A549 (cell line): ENCODE data around the gene P4HA2. TPM values are rescaled to one million over a fixed set of nuclear protein-coding genes. Genes with fewer than 3 reads are reported as not detected.

ENCODE experiments used
- ATAC-seq, 2 experiments: fragments of 200-7000 bp in 1 of 2; fragments of >200 bp in 1 of 2; cut with Nextera tagmentation in 1 of 2; cut with Tn5 transposase in 1 of 2; 3 replicates each; pipeline versions ENCODE4 v1.8.0 to v1.9.1; 2018 to 2020; ENCODE audit warnings: mild to moderate bottlenecking in 1 of 2, moderate library complexity in 1 of 2
- CTCF ChIA-PET: fragments of 300-600 bp; sonication (Branson Sonifier 250); formaldehyde crosslinking; extraction: SDS; loops from one replicate; lab custom pipeline; 2021; ENCODE audit warnings: antibody characterized with exemption, inconsistent platforms; lab: Yijun Ruan, JAX
- POLR2A ChIA-PET: fragments of 350-600 bp; formaldehyde crosslinking; extraction: SDS; loops from one replicate; lab custom pipeline; 2021; ENCODE audit warnings: antibody characterized with exemption, inconsistent platforms; lab: Yijun Ruan, JAX
- DNase-seq, 2 experiments: peaks; one replicate each; pipeline versions ENCODE4 v3.0.0 to v3.0.0-alpha.2; 2011 to 2016; ENCODE audit warnings: low read depth in 1 of 2, low spot score in 1 of 2
- FAIRE-seq: peaks from 2 replicates; lab custom pipeline; 2011; peaks lifted over from hg19 to GRCh38; lab: Jason Lieb, UNC
- H3K27ac ChIP-seq, 2 experiments: fragments of >200 bp; sonication (Bioruptor Twin); formaldehyde crosslinking; 3 replicates each; pipeline ENCODE4 v1.5.1; 2016 to 2017
- H3K4me1 ChIP-seq: fragments of >200 bp; sonication (Bioruptor Twin); formaldehyde crosslinking; 3 replicates; pipeline ENCODE4 v1.6.1; 2016
- H3K4me2 ChIP-seq: fragments of >200 bp; sonication (Bioruptor Twin); formaldehyde crosslinking; 3 replicates; pipeline ENCODE4 v1.6.1; 2016
- H3K4me3 ChIP-seq: fragments of >200 bp; sonication (Bioruptor Twin); formaldehyde crosslinking; 3 replicates; pipeline ENCODE4 v1.5.1; 2016
- H3K9me3 ChIP-seq: fragments of >200 bp; sonication (Bioruptor Twin); formaldehyde crosslinking; 3 replicates; pipeline ENCODE4 v1.6.1; 2016
- CBX2 ChIP-seq: fragments of 200-600 bp; sonication (generic); IDR thresholded peaks from 2 replicates; pipeline ENCODE4 v1.6.1; 2016; ENCODE audit warnings: low read depth, mild to moderate bottlenecking, borderline replicate concordance
- CBX8 ChIP-seq: fragments of 200-600 bp; sonication (generic); IDR thresholded peaks from 2 replicates; pipeline ENCODE4 v1.6.1; 2016
- CEBPB ChIP-seq, 2 experiments: fragments of >200 bp in 1 of 2; sonication (Bioruptor Twin) in 1 of 2; formaldehyde crosslinking in 1 of 2; IDR thresholded peaks; 2 replicates each; pipeline ENCODE4 v1.6.1; 2012 to 2016
- CHD2 ChIP-seq: fragments of 150-350 bp; IDR thresholded peaks from 2 replicates; pipeline ENCODE4 v1.6.1; 2014; ENCODE audit warnings: low read length; ENCODE audit not compliant: partially characterized antibody
- EHMT2 ChIP-seq: fragments of 200-600 bp; sonication (generic); IDR thresholded peaks from 2 replicates; pipeline ENCODE4 v1.6.1; 2016; ENCODE audit warnings: antibody characterized with exemption, low read depth, mild to moderate bottlenecking, moderate library complexity
- EP300 ChIP-seq, 2 experiments: fragments of >200 bp; sonication (Bioruptor Twin); formaldehyde crosslinking; IDR thresholded peaks; 2 replicates in 1 of 2; 3 replicates in 1 of 2; pipeline ENCODE4 v1.6.1; 2016 to 2017
- FOSB ChIP-seq: fragments of 250-450 bp; sonication (Bioruptor Pico); IDR thresholded peaks from 2 replicates; pipeline ENCODE4 v1.5.0; 2020; ENCODE audit warnings: mild to moderate bottlenecking, moderate library complexity
- HDAC2 ChIP-seq: fragments of 200-600 bp; sonication (generic); IDR thresholded peaks from 2 replicates; pipeline ENCODE4 v1.6.1; 2016
- HOXA7 ChIP-seq: fragments of 250-450 bp; sonication (Bioruptor Pico); IDR thresholded peaks from 2 replicates; pipeline ENCODE4 v1.5.0; 2020; ENCODE audit warnings: mild to moderate bottlenecking, moderate library complexity
- MAFK ChIP-seq: fragments of 450-650 bp; IDR thresholded peaks from 2 replicates; pipeline ENCODE4 v1.6.1; 2014; ENCODE audit not compliant: partially characterized antibody
- MAZ ChIP-seq: fragments of 150-350 bp; IDR thresholded peaks from 2 replicates; pipeline ENCODE4 v1.6.1; 2014; ENCODE audit warnings: antibody characterized with exemption, low read depth, low read length, borderline replicate concordance
- NPAS2 ChIP-seq: fragments of 250-450 bp; sonication (Bioruptor Pico); IDR thresholded peaks from 2 replicates; pipeline ENCODE4 v1.8.0; 2022; ENCODE audit warnings: mild to moderate bottlenecking, moderate library complexity, borderline replicate concordance
- NR3C1 ChIP-seq: fragments of >200 bp; sonication (Bioruptor Twin); formaldehyde crosslinking; IDR thresholded peaks from 3 replicates; pipeline ENCODE4 v1.6.1; 2017
- POLR2A ChIP-seq: IDR thresholded peaks from 2 replicates; pipeline ENCODE4 v1.6.1; 2012; ENCODE audit warnings: mild to moderate bottlenecking, low read length
- RCOR1 ChIP-seq: fragments of 150-350 bp; IDR thresholded peaks from 2 replicates; pipeline ENCODE4 v1.6.1; 2014; ENCODE audit warnings: antibody characterized with exemption, low read length, low read depth
- RNF2 ChIP-seq: fragments of 200-600 bp; sonication (generic); IDR thresholded peaks from 2 replicates; pipeline ENCODE4 v1.6.1; 2016; ENCODE audit warnings: low read depth, mild to moderate bottlenecking, antibody characterized with exemption, moderate library complexity, borderline replicate concordance
- SREBF2 ChIP-seq: fragments of 450-650 bp; IDR thresholded peaks from 2 replicates; pipeline ENCODE4 v1.6.1; 2014; ENCODE audit warnings: mild to moderate bottlenecking, moderate library complexity
- TP53 ChIP-seq: fragments of 250-450 bp; sonication (Bioruptor Pico); IDR thresholded peaks from 2 replicates; pipeline ENCODE4 v1.5.0; 2021; ENCODE audit warnings: mild to moderate bottlenecking, moderate library complexity
- ZNF302 ChIP-seq: fragments of 250-450 bp; sonication (Bioruptor Pico); IDR thresholded peaks from 2 replicates; pipeline ENCODE4 v1.9.0; 2021; ENCODE audit warnings: inconsistent platforms, mild to moderate bottlenecking, moderate library complexity
- WGBS: methylation state at CpG from one replicate; pipeline ENCODE4 v1.1.6; 2017; ENCODE audit errors: missing lambda C conversion rate; 5-methylcytosine and 5-hydroxymethylcytosine counted together
- polyA plus RNA-seq, 4 experiments: library from polyadenylated mRNA; depleted of rRNA in 3 of 4; stranded (reverse); fragments of >200 nt; fragmentation: RNase III in 1 of 4; extraction: RNeasy Plus Mini Kit Qiagen cat#74134 plus additional on column Dnase treatment in 1 of 4; gene quantifications; 2 replicates in 3 of 4; 3 replicates in 1 of 4; pipeline ENCODE4 v1.2.3, GENCODE V29; 2011 to 2017
- TF ChIP-seq, protein P1 (sequence below): fragments of 250-450 bp; sonication (Bioruptor Pico); IDR thresholded peaks from 2 replicates; pipeline ENCODE4 v1.5.0; 2021; ENCODE audit warnings: mild to moderate bottlenecking, moderate library complexity, borderline replicate concordance
- TF ChIP-seq, protein P2 (sequence below): fragments of >200 bp; sonication (Bioruptor Twin); formaldehyde crosslinking; IDR thresholded peaks from 2 replicates; pipeline ENCODE4 v1.6.1; 2016
- TF ChIP-seq, protein P3 (sequence below): fragments of >200 bp; sonication (Bioruptor Twin); formaldehyde crosslinking; IDR thresholded peaks from 3 replicates; pipeline ENCODE4 v1.6.1; 2016
- TF ChIP-seq, protein P4 (sequence below): fragments of 450-650 bp; IDR thresholded peaks from 2 replicates; pipeline ENCODE4 v1.6.1; 2014; ENCODE audit warnings: antibody characterized with exemption
- TF ChIP-seq, protein P5 (sequence below): IDR thresholded peaks from 2 replicates; pipeline ENCODE4 v1.6.1; 2012; ENCODE audit warnings: low read depth, borderline replicate concordance

P4HA2 gene
- polyA plus RNA-seq, 2 of the 4 experiments (the other 2 are of a cell fraction): 36.4 to 45.0 TPM

DNA sequence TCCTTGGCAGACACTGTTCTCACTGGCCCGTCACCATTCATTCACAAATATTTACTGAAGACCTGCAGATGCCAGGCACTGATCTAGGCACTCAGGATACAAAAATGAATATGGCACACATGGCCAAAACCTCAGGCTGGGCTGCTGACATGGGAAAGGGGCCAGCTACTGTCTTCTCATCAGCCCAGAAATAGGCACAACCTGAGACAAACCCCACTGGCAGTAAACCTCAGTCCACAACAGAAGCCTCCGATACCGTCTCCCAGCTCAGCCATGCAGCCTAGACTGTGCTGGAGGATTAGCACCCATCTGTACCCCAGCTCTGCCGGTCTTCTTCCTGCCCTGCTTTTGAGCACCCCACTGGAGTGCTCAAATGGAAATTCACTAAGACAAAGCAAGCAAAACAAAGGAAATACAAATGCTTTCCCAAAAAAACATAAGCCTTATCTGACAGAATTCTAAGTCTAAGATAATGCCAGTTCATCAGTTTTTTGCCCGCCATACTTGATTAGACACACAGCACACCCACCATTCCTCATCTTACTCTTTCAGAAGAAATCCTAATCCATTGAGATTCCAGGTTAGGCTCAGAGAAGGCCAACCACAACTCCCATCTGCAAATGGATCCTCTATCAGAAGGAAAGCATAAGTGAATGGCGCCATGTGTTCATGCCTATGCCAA is 8.2 kb downstream of the P4HA2 start:
- H3K4me1 ChIP-seq: peaks cover 11% of the 10 kb centered on the region; the same call in 2 of the 3 replicates
- 89% methylated on average over 6 of the region's 6 CpGs for WGBS
- peak; percentile 59 for TF ChIP-seq MAFK
- TF ChIP-seq, protein P1, sequence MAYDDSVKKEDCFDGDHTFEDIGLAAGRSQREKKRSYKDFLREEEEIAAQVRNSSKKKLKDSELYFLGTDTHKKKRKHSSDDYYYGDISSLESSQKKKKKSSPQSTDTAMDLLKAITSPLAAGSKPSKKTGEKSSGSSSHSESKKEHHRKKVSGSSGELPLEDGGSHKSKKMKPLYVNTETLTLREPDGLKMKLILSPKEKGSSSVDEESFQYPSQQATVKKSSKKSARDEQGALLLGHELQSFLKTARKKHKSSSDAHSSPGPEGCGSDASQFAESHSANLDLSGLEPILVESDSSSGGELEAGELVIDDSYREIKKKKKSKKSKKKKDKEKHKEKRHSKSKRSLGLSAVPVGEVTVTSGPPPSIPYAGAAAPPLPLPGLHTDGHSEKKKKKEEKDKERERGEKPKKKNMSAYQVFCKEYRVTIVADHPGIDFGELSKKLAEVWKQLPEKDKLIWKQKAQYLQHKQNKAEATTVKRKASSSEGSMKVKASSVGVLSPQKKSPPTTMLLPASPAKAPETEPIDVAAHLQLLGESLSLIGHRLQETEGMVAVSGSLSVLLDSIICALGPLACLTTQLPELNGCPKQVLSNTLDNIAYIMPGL (CRISPR knock-in tag): no peak
- no peak for FAIRE-seq
- H3K4me2 ChIP-seq: no peak overlapping the region
- no peak overlapping the region for H3K4me3 ChIP-seq
- ChIA-PET CTCF (interaction anchor here (0.9 to 2.2 kb wide), 4 partner anchors 18 to 154 kb away, joined by 3 to 7 read pairs (median 4); no protein-coding TSS in a partner anchor), POLR2A (interaction anchor here (0.7 kb wide), 1 partner anchor 11 kb away, joined by 4 read pairs; no protein-coding TSS in a partner anchor)
- no peak for DNase-seq
- H3K27ac ChIP-seq: no peak overlapping the region
- H3K9me3 ChIP-seq: no peaks in the 10 kb centered on the region
- no peak for ATAC-seq

DNA sequence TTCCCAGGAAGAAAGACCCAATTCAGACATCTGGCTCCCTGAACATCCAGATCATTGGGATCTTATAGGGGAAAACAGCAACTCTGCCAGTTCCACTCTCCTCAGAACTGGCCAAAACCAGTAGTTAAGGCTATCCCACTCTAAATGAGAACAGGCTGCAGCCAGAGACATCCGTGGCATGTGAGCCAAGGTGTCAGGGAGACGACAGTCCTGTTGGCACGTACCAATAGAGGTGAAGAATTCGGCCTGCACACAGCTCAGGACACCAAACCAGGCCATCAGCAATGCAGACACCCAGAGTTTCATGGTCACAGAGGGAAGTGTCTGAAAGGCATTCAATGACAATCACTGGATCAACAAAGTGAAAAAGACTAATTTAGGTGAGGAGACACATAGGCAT is 9.3 kb downstream of the P4HA2 start:
- 77% methylated on average over 4 of the region's 4 CpGs for WGBS
- no peak for FAIRE-seq
- CTCF ChIA-PET: interaction anchor here (0.8 to 2.0 kb wide), 3 partner anchors 9 to 54 kb away, joined by 3 to 5 read pairs (median 4); partner anchors contain the start of gene P4HA2
- Histone ChIP-seq H3K4me1 (peaks cover 11% of the 10 kb centered on the region; the same call in 2 of the 3 replicates), H3K4me3 (no peak overlapping the region), H3K9me3 (no peaks in the 10 kb centered on the region), H3K4me2 (no peak overlapping the region), H3K27ac (no peak overlapping the region)
- POLR2A ChIA-PET: no interaction called here
- no peak for ATAC-seq
- DNase-seq: no peak
- TF ChIP-seq RNF2 (no peak), CHD2 (no peak), SREBF2 (no peak), CBX8 (no peak), NR3C1 (no peak), FOSB (CRISPR knock-in tag) (no peak), CEBPB (IDR thresholded peaks at IDR 0.05) (no peak), HDAC2 (no peak), ZNF302 (CRISPR knock-in tag) (no peak), EHMT2 (no peak), EP300 (IDR thresholded peaks at IDR 0.05) (no peak), MAFK (no peak), CBX2 (no peak), HOXA7 (CRISPR knock-in tag) (no peak)
- TF ChIP-seq, protein P2, sequence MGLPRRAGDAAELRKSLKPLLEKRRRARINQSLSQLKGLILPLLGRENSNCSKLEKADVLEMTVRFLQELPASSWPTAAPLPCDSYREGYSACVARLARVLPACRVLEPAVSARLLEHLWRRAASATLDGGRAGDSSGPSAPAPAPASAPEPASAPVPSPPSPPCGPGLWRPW: no peak
- TF ChIP-seq, protein P3, sequence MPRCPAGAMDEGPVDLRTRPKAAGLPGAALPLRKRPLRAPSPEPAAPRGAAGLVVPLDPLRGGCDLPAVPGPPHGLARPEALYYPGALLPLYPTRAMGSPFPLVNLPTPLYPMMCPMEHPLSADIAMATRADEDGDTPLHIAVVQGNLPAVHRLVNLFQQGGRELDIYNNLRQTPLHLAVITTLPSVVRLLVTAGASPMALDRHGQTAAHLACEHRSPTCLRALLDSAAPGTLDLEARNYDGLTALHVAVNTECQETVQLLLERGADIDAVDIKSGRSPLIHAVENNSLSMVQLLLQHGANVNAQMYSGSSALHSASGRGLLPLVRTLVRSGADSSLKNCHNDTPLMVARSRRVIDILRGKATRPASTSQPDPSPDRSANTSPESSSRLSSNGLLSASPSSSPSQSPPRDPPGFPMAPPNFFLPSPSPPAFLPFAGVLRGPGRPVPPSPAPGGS: no peak
- TF ChIP-seq, protein P4, sequence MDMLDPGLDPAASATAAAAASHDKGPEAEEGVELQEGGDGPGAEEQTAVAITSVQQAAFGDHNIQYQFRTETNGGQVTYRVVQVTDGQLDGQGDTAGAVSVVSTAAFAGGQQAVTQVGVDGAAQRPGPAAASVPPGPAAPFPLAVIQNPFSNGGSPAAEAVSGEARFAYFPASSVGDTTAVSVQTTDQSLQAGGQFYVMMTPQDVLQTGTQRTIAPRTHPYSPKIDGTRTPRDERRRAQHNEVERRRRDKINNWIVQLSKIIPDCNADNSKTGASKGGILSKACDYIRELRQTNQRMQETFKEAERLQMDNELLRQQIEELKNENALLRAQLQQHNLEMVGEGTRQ: no peak

DNA sequence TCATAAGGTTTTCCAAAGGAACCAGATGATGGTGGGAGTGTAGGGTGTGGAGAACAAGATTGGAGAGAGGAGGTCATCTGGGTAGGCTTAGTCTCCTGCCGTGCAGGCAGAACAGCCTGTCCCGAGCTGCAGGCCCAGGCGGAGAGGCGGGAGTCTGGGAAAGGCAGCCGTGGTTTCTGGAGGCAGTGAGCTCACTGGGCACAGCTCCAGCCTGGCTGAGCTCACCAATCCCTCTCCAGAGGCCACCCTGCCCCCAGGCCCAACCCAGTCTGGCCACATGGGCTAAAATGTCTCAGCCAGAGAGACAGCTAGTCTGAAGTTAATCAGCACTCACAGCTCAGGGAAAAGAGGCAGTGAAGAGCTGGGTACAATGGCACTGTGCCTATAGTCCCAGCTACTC is 12.3 kb downstream of the P4HA2 start:
- ChIA-PET CTCF (interaction anchor here (0.6 to 1.9 kb wide), 7 partner anchors 9 to 242 kb away, joined by 3 to 9 read pairs (median 4); no protein-coding TSS in a partner anchor), POLR2A (interaction anchor here (0.7 to 0.9 kb wide), 2 partner anchors 12 to 121 kb away, joined by 3 read pairs; partner anchors contain the start of gene P4HA2)
- WGBS: 71% methylated on average over 5 of the region's 5 CpGs
- ATAC-seq (peak; percentile 62 to 86), FAIRE-seq (no peak), DNase-seq (peak; percentile 17 to 48)
- Histone ChIP-seq H3K4me1 (peaks cover 11% of the 10 kb centered on the region; the same call in 2 of the 3 replicates), H3K4me3 (no peak overlapping the region), H3K27ac (peak overlapping the region; percentile 62 to 64; a peak in 4 of 6 replicates), H3K4me2 (peak overlapping the region; percentile 44; the same call in 2 of the 3 replicates), H3K9me3 (no peaks in the 10 kb centered on the region)
- TF ChIP-seq, protein P2: no peak
- TF ChIP-seq NPAS2 (CRISPR knock-in tag) (no peak), CHD2 (no peak), TP53 (no peak), SREBF2 (no peak), MAZ (no peak), EP300 (IDR thresholded peaks at IDR 0.05) (no peak), POLR2A (no peak), NR3C1 (no peak), MAFK (no peak), RCOR1 (no peak)
- TF ChIP-seq, protein P1 (CRISPR knock-in tag): no peak
- TF ChIP-seq, protein P5, sequence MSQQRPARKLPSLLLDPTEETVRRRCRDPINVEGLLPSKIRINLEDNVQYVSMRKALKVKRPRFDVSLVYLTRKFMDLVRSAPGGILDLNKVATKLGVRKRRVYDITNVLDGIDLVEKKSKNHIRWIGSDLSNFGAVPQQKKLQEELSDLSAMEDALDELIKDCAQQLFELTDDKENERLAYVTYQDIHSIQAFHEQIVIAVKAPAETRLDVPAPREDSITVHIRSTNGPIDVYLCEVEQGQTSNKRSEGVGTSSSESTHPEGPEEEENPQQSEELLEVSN: no peak
